Dermis microvascular lymphatic vessel endothelial cell (primary cell): ENCODE measurements around the gene TCP11L1. TPM values are rescaled to one million over a fixed set of nuclear protein-coding genes. Genes with fewer than 3 reads are reported as not detected.
A peak's percentile ranks its signal among the peaks of the same experiment; 100 is the strongest.

Experiments used
- DNase-seq, 2 donors: peaks; one replicate each; pipeline versions ENCODE4 v3.0.0 to v3.0.0-alpha.2; 2010; ENCODE audit warnings: low read depth in 2 of 2
- total RNA-seq: library from RNA; depleted of rRNA; stranded (reverse); fragments of >200 nt; gene quantifications from 2 replicates; pipeline ENCODE4 v1.2.1, GENCODE V29; 2014

TCP11L1 gene, protein sequence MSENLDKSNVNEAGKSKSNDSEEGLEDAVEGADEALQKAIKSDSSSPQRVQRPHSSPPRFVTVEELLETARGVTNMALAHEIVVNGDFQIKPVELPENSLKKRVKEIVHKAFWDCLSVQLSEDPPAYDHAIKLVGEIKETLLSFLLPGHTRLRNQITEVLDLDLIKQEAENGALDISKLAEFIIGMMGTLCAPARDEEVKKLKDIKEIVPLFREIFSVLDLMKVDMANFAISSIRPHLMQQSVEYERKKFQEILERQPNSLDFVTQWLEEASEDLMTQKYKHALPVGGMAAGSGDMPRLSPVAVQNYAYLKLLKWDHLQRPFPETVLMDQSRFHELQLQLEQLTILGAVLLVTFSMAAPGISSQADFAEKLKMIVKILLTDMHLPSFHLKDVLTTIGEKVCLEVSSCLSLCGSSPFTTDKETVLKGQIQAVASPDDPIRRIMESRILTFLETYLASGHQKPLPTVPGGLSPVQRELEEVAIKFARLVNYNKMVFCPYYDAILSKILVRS
- 9.0 and 9.1 TPM in 2 replicates for total RNA-seq

GRCh38 chr11:33039274-33040032 is at the start of gene TCP11L1:
Gene TCP11L1, plus strand, starts transcription at chr11:33039572. Its CDS starts 4,202 bp downstream, at chr11:33043774.
- DNase-seq: peak; percentile 81 to 93

- no peak for DNase-seq
These were observed 48.9 kb upstream of the TCP11L1 start for GRCh38 chr11:32990481-32990880.

GRCh38 chr11:32991427-32991826 is 47.9 kb upstream of the TCP11L1 start:
- DNase-seq: no peak

DNA sequence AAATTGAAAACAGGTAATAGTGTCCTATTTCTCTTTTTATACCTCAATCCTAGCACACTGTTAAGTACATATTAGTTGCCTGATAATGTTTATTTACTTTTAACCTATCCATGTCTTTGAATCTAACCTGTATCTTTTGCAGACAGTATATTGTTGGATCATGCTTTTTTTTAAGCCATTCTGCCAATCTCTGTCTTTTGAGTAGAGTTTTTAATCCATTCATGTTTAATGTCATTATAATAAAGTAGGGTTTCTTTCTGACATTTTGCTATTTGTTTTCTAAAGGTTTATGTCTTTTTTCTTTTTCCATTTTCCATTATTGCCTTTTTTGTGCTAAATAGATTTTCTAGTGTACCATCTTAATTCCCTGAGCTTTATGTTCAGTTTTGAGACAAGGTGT is 47.5 kb upstream of the TCP11L1 start:
- DNase-seq: no peak

DNA sequence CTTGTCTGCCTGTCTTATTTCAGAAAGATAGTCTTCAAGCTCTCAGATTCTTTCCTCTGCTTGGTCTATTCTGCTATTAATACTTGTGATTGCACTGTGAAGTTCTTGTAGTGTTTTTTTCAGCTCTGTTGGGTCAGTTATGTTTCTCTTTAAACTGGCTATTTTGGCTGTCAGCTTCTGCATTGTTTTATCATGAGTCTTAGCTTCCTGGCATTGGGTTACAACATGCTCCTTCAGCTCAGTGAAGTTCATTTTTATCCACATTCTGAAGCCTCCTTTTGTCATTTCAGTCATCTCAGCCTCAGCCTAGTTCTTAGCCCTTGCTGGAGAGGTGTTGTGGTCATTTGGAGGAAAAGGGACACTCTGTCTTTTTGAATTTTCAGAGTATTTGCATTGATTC is 39.2 kb upstream of the TCP11L1 start:
- peak in 1 of 2 donors; percentile 55 for DNase-seq

DNA sequence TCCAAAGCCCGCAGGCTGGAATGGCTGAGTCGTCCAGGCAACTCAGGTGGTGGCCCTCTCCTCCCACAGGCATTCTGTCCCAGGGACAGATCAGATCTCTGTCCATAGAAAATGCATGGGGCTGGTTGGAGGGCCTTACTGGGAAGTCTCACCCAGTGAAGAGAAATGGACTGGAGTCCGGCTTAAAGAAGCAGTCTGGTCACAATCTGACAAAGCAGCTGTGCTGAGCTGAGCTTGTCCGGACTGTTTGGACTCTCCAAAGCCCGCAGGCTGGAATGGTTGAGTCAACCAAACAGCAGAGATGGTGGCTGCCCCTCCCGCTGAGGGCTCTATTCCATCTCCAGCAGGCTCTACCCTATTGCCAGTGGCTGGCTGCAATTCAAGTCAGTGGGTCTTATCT is 38.1 kb upstream of the TCP11L1 start:
- DNase-seq: no peak

- DNase-seq: no peak
These were observed 37.4 kb upstream of the TCP11L1 start for GRCh38 chr11:33001751-33002542.

- no peak for DNase-seq
These were observed 34.2 kb upstream of the TCP11L1 start for GRCh38 chr11:33005175-33005574.

GRCh38 chr11:33006010-33006409 is 33.4 kb upstream of the TCP11L1 start:
- DNase-seq: no peak

- DNase-seq: no peak
These were observed 25.6 kb upstream of the TCP11L1 start for GRCh38 chr11:33013755-33014154.

- peak in 1 of 2 donors; percentile 58 for DNase-seq
These were observed 23.5 kb upstream of the TCP11L1 start, which contains the start of gene DEPDC7 for GRCh38 chr11:33015621-33016551. Gene DEPDC7, plus strand, starts transcription at chr11:33015878. Its CDS starts 78 bp downstream, at chr11:33015956.

- no peak for DNase-seq
These were observed 22.7 kb upstream of the TCP11L1 start for GRCh38 chr11:33016654-33017053.

GRCh38 chr11:33017478-33017877 is 21.9 kb upstream of the TCP11L1 start:
- no peak for DNase-seq

- no peak for DNase-seq
These were observed 21.4 kb upstream of the TCP11L1 start for GRCh38 chr11:33017965-33018364.

- DNase-seq: no peak
These were observed 20.5 kb upstream of the TCP11L1 start for GRCh38 chr11:33018840-33019239.

GRCh38 chr11:33021501-33021900 is 17.9 kb upstream of the TCP11L1 start:
- DNase-seq: no peak

DNA sequence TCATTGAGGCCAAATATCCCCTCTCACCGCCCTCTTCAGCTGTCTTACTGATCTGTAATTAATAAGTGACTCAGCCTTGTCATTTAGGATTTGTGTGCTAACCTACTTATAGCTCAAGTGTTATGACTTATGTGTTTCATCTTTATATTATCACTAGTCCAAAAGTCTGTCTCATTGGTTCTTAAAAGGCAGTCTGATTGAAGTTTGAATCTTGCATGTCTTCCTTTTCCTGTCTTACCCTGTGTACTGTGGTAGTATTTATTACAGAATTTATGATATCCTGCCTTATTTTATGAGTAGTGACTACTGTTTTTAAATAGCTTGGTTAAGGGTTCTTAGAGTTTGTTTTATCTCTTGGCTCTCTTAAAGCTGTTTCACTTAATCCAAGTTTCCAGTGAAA is 17.4 kb upstream of the TCP11L1 start:
- DNase-seq: no peak

- DNase-seq: no peak
These were observed 14.0 kb upstream of the TCP11L1 start for GRCh38 chr11:33025339-33025722.

DNA sequence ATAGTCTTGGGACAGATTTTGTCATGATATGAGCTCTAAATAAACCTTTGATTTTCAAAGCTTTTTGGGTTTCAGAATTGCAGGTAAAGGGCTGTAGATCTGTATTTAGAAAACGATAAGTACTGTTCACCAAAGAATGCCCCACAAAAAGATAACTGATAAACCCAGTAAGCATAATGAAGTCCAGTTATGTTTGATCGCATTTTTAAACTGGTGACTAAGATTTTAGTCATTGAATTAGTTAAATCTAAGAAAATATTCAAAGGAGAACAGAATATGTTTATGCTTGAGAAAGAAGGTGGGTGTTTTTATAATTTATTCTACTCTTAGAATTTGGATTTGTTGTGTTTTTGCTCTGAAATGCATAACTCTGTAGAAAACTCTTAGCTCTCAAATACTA is 12.1 kb upstream of the TCP11L1 start:
- no peak for DNase-seq

- DNase-seq: no peak
These were observed 11.4 kb upstream of the TCP11L1 start for GRCh38 chr11:33027846-33028536.
